ENCODE measurements around the gene IL26.
"Not testable (repeated sequence)": the region's sequence is repeated elsewhere in the genome, so short reads cannot be mapped to it uniquely, and the experiment has no call there.

IL26 gene

DNA sequence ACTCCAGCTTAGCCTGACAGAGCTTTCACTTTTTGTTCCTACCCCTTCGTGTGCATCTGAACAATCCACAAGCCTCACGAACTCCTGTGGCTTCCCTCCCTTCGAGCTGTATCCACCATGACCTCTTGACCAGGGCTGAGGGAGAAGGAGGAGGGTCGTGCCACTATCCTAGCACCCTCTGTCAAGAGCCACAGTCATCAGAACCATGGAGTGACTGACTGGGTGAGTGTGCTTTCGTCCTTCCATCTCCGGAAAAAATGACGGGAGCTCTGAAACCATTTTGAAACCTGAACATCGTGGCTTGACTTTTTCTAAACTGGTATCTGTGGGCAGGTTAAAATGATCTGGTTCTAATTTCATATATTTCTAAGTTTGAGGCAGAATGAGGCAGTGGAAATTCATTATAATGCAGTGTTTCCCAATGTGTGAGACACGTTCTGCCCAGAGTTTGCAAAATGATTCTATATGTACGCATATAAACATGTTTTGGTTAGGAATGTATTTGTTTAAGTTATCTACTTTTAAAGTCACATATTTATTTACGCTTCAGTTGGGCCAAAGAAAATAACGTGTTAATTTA lies 27.0 kb downstream of the IL26 start:
- no peaks in the 10 kb centered on the region for H3K9me3 ChIP-seq (ENCODE audit: control insufficient read depth in 1 of 2, low read length in 2 of 2)
- H3K27me3 ChIP-seq (ENCODE audit: low read depth, low read length), result no peaks in the 10 kb centered on the region
- no peaks in the 10 kb centered on the region for H3K4me1 ChIP-seq (ENCODE audit: control insufficient read depth in 1 of 2, insufficient read depth in 2 of 2, low read length in 2 of 2)
- H3K36me3 ChIP-seq (ENCODE audit: control insufficient read depth in 1 of 2, insufficient read depth in 2 of 2, low read length in 2 of 2), result no peaks in the 10 kb centered on the region
- no peak overlapping the region for H3K27ac ChIP-seq (ENCODE audit: low read length)
- H3K4me3 ChIP-seq (ENCODE audit: low read depth in 1 of 2, low read length in 2 of 2), result no peak overlapping the region

- Histone ChIP-seq H3K27ac (ENCODE audit: low read length) (no peak overlapping the region), H3K9me3 (ENCODE audit: control insufficient read depth in 1 of 2, low read length in 2 of 2) (no peaks in the 10 kb centered on the region), H3K4me3 (ENCODE audit: low read depth in 1 of 2, low read length in 2 of 2) (no peak overlapping the region), H3K27me3 (ENCODE audit: low read depth, low read length) (no peaks in the 10 kb centered on the region), H3K36me3 (ENCODE audit: control insufficient read depth in 1 of 2, insufficient read depth in 2 of 2, low read length in 2 of 2) (no peaks in the 10 kb centered on the region), H3K4me1 (ENCODE audit: control insufficient read depth in 1 of 2, insufficient read depth in 2 of 2, low read length in 2 of 2) (no peaks in the 10 kb centered on the region)
Measured at GRCh38 chr12:68190301-68190700, 35.3 kb downstream of the IL26 start.

DNA sequence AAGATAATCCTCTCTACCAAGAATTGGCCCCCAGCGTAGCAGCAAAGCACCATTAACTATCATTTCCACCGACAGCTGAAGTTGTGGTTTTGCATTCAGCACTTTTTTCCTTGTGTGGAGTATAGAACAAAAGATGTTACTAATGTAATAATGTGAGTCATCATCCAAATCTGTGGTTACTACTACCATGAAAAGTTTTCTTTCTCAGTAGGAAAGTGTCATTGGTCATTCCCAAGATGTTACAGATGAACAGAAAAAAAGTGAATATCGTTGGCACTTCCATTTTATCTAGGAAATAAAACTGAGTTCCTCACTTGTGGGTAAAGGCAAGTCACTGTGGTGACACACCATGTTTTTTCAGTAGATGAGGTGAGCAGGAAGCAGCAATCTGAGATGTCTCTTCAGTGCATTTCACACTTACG lies 35.8 kb downstream of the IL26 start:
- no peaks in the 10 kb centered on the region for H3K4me1 ChIP-seq (ENCODE audit: control insufficient read depth in 1 of 2, insufficient read depth in 2 of 2, low read length in 2 of 2)
- H3K27ac ChIP-seq (ENCODE audit: low read length), result no peak overlapping the region
- no peaks in the 10 kb centered on the region for H3K27me3 ChIP-seq (ENCODE audit: low read depth, low read length)
- H3K36me3 ChIP-seq (ENCODE audit: control insufficient read depth in 1 of 2, insufficient read depth in 2 of 2, low read length in 2 of 2), result no peaks in the 10 kb centered on the region
- H3K9me3 ChIP-seq (ENCODE audit: control insufficient read depth in 1 of 2, low read length in 2 of 2), result no peaks in the 10 kb centered on the region
- no peak overlapping the region for H3K4me3 ChIP-seq (ENCODE audit: low read depth in 1 of 2, low read length in 2 of 2)

DNA sequence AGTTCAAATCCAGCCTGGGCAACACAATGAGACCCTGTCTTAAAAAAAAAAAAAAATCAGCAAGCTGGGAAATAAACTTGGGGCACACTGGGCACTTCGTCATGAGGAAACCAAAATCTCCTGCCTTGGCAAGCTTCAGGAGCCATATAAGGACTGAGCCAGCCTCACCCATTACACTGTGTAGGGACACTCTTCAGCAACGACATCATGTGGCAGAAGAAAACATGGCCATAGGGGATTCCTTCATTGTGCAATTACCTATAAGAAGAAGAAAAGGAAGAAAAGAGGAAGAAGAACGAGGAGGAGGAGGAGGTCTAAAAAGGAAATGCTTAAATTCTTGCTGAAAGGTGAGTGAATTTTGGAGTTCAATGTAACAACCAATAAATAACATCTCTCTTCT lies 40.0 kb downstream of the IL26 start:
- Histone ChIP-seq H3K27me3 (ENCODE audit: low read depth, low read length) (no peaks in the 10 kb centered on the region), H3K4me3 (ENCODE audit: low read depth in 1 of 2, low read length in 2 of 2) (no peak overlapping the region), H3K4me1 (ENCODE audit: control insufficient read depth in 1 of 2, insufficient read depth in 2 of 2, low read length in 2 of 2) (no peaks in the 10 kb centered on the region), H3K27ac (ENCODE audit: low read length) (no peak overlapping the region), H3K9me3 (ENCODE audit: control insufficient read depth in 1 of 2, low read length in 2 of 2) (no peaks in the 10 kb centered on the region), H3K36me3 (ENCODE audit: control insufficient read depth in 1 of 2, insufficient read depth in 2 of 2, low read length in 2 of 2) (no peaks in the 10 kb centered on the region)

DNA sequence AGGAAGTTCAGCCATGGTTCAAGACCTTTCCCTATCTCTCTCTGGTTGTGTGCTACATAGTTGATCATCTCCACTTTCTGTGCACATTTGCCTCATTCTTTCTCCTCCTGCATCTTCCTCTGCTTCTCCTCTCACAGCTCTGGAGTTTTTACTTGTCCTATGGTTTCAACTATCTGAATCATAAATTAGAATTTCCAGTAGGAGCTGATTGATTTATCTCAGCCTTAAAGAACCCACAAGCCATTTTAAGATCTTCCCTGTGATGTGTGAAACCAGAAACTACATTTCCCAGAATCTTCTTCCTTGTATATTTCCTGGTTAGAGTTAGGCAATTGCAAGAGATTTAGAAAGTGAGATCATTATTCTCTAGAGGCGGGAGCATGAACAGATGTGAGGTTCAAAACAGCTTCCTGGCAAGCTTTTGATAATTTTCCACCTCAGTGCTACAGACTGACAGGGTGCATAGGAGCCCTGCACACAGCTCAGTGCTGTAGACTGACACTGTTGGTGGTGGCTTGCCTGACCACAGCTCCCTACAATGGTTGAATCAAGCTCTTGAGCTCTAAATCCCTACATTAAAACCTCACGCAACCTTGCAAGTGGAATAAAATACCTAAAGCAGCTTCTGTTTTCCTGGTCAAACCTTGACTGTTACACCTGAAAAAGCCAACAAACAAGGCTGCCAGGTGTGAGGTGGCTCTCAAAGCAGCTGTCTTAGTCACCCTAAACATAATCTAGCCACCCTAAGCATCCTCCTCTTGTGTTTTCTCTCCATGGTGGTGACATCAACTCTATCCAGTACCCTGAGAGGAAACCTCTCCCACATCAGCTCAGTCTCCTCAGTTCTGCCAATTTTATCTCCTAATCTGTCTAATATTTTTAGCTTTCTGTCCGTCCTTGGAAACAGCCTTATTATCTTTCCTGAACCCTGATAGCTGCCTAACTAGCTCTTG lies 44.5 kb downstream of the IL26 start:
- no peak overlapping the region for H3K4me3 ChIP-seq (ENCODE audit: low read depth in 1 of 2, low read length in 2 of 2)
- no peaks in the 10 kb centered on the region for H3K36me3 ChIP-seq (ENCODE audit: control insufficient read depth in 1 of 2, insufficient read depth in 2 of 2, low read length in 2 of 2)

GRCh38 chr12:68178774-68179439 lies 46.7 kb downstream of the IL26 start:
- Histone ChIP-seq H3K4me1 (ENCODE audit: control insufficient read depth in 1 of 2, insufficient read depth in 2 of 2, low read length in 2 of 2) (no peaks in the 10 kb centered on the region), H3K4me3 (ENCODE audit: low read depth in 1 of 2, low read length in 2 of 2) (no peak overlapping the region), H3K27ac (ENCODE audit: low read length) (no peak overlapping the region), H3K27me3 (ENCODE audit: low read depth, low read length) (no peaks in the 10 kb centered on the region), H3K9me3 (ENCODE audit: control insufficient read depth in 1 of 2, low read length in 2 of 2) (no peaks in the 10 kb centered on the region), H3K36me3 (ENCODE audit: control insufficient read depth in 1 of 2, insufficient read depth in 2 of 2, low read length in 2 of 2) (no peaks in the 10 kb centered on the region)

More for the DNA sequence above, 44.5 kb downstream of the IL26 start:
- Histone ChIP-seq H3K27ac (ENCODE audit: low read length) (no peak overlapping the region), H3K9me3 (ENCODE audit: control insufficient read depth in 1 of 2, low read length in 2 of 2) (no peaks in the 10 kb centered on the region), H3K4me1 (ENCODE audit: control insufficient read depth in 1 of 2, insufficient read depth in 2 of 2, low read length in 2 of 2) (no peaks in the 10 kb centered on the region), H3K27me3 (ENCODE audit: low read depth, low read length) (no peaks in the 10 kb centered on the region)

- Histone ChIP-seq H3K9me3 (ENCODE audit: control insufficient read depth in 1 of 2, low read length in 2 of 2) (no peaks in the 10 kb centered on the region), H3K27me3 (ENCODE audit: low read depth, low read length) (no peaks in the 10 kb centered on the region), H3K27ac (ENCODE audit: low read length) (no peak overlapping the region), H3K4me3 (ENCODE audit: low read depth in 1 of 2, low read length in 2 of 2) (no peak overlapping the region), H3K36me3 (ENCODE audit: control insufficient read depth in 1 of 2, insufficient read depth in 2 of 2, low read length in 2 of 2) (no peaks in the 10 kb centered on the region), H3K4me1 (ENCODE audit: control insufficient read depth in 1 of 2, insufficient read depth in 2 of 2, low read length in 2 of 2) (no peaks in the 10 kb centered on the region)
Measured at GRCh38 chr12:68178184-68178583, 47.4 kb downstream of the IL26 start.

DNA sequence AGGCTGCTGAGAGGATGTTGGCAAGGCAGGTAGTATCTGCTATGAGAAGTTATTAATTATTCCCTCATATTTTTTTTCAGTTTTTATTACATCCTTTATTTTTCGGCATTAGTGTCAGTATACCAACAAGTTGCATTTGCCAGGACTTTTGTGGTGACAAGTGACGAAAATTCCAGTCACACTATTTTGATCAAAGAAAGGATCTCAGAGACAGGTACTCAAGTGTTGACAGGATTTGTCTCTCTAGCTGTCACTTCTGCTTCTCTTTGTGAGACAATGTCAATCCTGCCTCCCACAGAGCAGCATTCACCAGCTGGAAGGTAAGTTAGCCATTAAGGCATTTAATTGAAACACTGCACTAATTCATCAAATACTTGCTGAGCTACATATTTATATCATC lies 48.0 kb downstream of the IL26 start:
- no peaks in the 10 kb centered on the region for H3K9me3 ChIP-seq (ENCODE audit: control insufficient read depth in 1 of 2, low read length in 2 of 2)
- H3K36me3 ChIP-seq (ENCODE audit: control insufficient read depth in 1 of 2, insufficient read depth in 2 of 2, low read length in 2 of 2), result no peaks in the 10 kb centered on the region
- H3K4me1 ChIP-seq (ENCODE audit: control insufficient read depth in 1 of 2, insufficient read depth in 2 of 2, low read length in 2 of 2), result no peaks in the 10 kb centered on the region
- no peak overlapping the region for H3K27ac ChIP-seq (ENCODE audit: low read length)
- no peak overlapping the region for H3K4me3 ChIP-seq (ENCODE audit: low read depth in 1 of 2, low read length in 2 of 2)
- no peaks in the 10 kb centered on the region for H3K27me3 ChIP-seq (ENCODE audit: low read depth, low read length)

DNA sequence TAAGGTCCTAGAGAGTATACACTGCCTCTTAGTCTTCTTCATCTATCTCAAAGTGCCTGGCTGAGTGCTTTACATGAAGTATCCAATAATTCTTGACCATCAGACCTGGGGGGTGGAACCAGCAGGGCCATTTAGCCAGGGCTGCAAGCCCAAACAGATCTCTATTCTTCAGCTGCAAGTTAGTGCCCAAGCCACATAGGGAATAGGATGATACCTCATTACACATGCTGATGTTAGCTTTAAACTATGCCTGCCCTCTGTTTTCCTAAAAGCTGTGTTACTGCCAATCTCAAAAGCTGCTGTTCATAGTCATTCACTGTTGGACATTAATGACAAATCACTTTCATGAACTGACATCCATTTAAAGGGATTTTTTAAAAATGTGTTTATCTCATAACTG lies 49.4 kb downstream of the IL26 start:
- no peaks in the 10 kb centered on the region for H3K36me3 ChIP-seq (ENCODE audit: control insufficient read depth in 1 of 2, insufficient read depth in 2 of 2, low read length in 2 of 2)
- no peaks in the 10 kb centered on the region for H3K9me3 ChIP-seq (ENCODE audit: control insufficient read depth in 1 of 2, low read length in 2 of 2)
- H3K4me3 ChIP-seq (ENCODE audit: low read depth in 1 of 2, low read length in 2 of 2), result no peak overlapping the region
- H3K4me1 ChIP-seq (ENCODE audit: control insufficient read depth in 1 of 2, insufficient read depth in 2 of 2, low read length in 2 of 2), result no peaks in the 10 kb centered on the region
- no peaks in the 10 kb centered on the region for H3K27me3 ChIP-seq (ENCODE audit: low read depth, low read length)
- no peak overlapping the region for H3K27ac ChIP-seq (ENCODE audit: low read length)

DNA sequence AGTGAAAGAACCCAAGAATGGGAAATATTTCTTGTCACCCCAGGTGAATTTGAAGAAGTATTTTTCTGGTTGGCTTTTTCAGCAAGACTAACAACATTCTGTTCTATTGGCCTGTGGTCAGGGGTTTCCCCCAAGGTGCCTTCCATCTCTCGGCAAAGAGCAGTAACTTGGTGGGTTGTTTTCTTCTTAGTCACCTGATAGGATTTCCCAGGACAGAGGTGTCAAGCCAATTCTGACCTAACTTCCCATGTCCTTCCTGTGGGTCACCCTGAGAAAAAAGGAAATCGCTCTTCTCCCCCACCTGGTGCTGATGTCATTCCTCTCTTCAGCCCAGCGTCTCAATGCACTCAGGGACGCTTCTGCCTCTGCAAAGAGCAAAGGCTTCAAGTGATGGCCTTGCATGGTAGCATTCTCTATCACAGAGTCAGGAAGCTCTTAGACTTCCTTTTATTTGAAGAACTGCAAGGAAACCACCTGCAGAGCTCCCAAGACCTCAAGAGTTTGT lies 50.0 kb downstream of the IL26 start:
- H3K36me3 ChIP-seq (ENCODE audit: control insufficient read depth in 1 of 2, insufficient read depth in 2 of 2, low read length in 2 of 2), result no peaks in the 10 kb centered on the region
- no peaks in the 10 kb centered on the region for H3K27me3 ChIP-seq (ENCODE audit: low read depth, low read length)
- no peaks in the 10 kb centered on the region for H3K4me1 ChIP-seq (ENCODE audit: control insufficient read depth in 1 of 2, insufficient read depth in 2 of 2, low read length in 2 of 2)
- H3K27ac ChIP-seq (ENCODE audit: low read length), result no peak overlapping the region
- H3K4me3 ChIP-seq (ENCODE audit: low read depth in 1 of 2, low read length in 2 of 2), result no peak overlapping the region
- no peaks in the 10 kb centered on the region for H3K9me3 ChIP-seq (ENCODE audit: control insufficient read depth in 1 of 2, low read length in 2 of 2)

DNA sequence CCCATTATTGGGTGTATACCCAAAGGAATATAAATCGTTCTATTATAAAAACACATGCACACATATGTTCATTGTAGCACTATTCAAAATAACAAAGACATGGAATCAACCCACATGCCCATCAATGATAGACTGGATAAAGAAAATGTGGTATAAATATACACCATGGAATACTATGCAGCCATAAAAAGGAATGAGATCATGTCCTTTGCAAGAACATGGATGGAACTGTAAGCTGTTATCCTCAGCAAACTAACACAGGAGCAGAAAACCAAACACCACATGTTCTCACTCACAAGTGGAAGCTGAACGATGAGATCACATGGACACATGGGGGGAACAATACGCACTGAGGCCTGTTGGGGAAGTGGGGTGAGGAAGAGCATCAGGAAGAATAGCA lies 50.8 kb downstream of the IL26 start:
- H3K4me3 ChIP-seq (ENCODE audit: low read depth in 1 of 2, low read length in 2 of 2); H3K4me1 ChIP-seq (ENCODE audit: control insufficient read depth in 1 of 2, insufficient read depth in 2 of 2, low read length in 2 of 2); H3K27me3 ChIP-seq (ENCODE audit: low read depth, low read length); H3K9me3 ChIP-seq (ENCODE audit: control insufficient read depth in 1 of 2, low read length in 2 of 2); H3K27ac ChIP-seq (ENCODE audit: low read length); H3K36me3 ChIP-seq (ENCODE audit: control insufficient read depth in 1 of 2, insufficient read depth in 2 of 2, low read length in 2 of 2): not testable (repeated sequence)

All from muscle layer of duodenum (tissue), 2 donors.